HEK293 (cell line): ENCODE results near the gene SH3D19.

Source experiments
- CTCF ChIA-PET: fragments of 350-600 bp; formaldehyde crosslinking; extraction: SDS; loops from one replicate; lab custom pipeline; 2021; ENCODE audit warnings: antibody characterized with exemption; lab: Yijun Ruan, JAX
- POLR2A ChIA-PET: fragments of 300-600 bp; formaldehyde crosslinking; extraction: SDS; loops from one replicate; lab custom pipeline; 2020; ENCODE audit warnings: antibody characterized with exemption, inconsistent platforms; lab: Yijun Ruan, JAX
- H3K27ac ChIP-seq: fragments of 200-500 bp; sonication (Bioruptor generic); 2 replicates; pipeline ENCODE4 v1.5.1; 2014; ENCODE audit warnings: low read depth, low read length, control low read depth, inconsistent platforms; ENCODE audit errors: extremely low read depth
- H3K36me3 ChIP-seq, 2 experiments: fragments of 200-500 bp in 1 of 2; sonication (Bioruptor generic) in 1 of 2; 1 replicate in 1 of 2; 2 replicates in 1 of 2; pipeline ENCODE4 v1.5.1; 2014 to 2017; ENCODE audit warnings: inconsistent platforms in 2 of 2, low read length in 2 of 2; ENCODE audit not compliant: control insufficient read depth in 2 of 2, insufficient read depth in 1 of 2
- H3K4me1 ChIP-seq: fragments of 200-500 bp; sonication (Bioruptor generic); 2 replicates; pipeline ENCODE4 v1.5.1; 2014; ENCODE audit warnings: mild to moderate bottlenecking, low read length, inconsistent platforms; ENCODE audit not compliant: control insufficient read depth, insufficient read depth
- H3K4me3 ChIP-seq: 2 replicates; pipeline ENCODE4 v1.5.1; 2011; ENCODE audit warnings: low read depth, mild to moderate bottlenecking, control low read depth, low read length, moderate library complexity
- H3K9me3 ChIP-seq: fragments of 200-500 bp; sonication (Bioruptor generic); 2 replicates; pipeline ENCODE4 v1.5.1; 2014; ENCODE audit warnings: low read depth, low read length, inconsistent platforms; ENCODE audit not compliant: control insufficient read depth, insufficient read depth
- EGR2 ChIP-seq: fragments of 450-650 bp; formaldehyde crosslinking; IDR thresholded peaks from 2 replicates; pipeline ENCODE4 v1.5.1; 2016; ENCODE audit warnings: low read depth, missing biosample characterization, missing genetic modification characterization
- GLI2 ChIP-seq: fragments of 450-650 bp; formaldehyde crosslinking; IDR thresholded peaks from 2 replicates; pipeline ENCODE4; 2017; ENCODE audit warnings: missing biosample characterization, missing genetic modification characterization, low read depth, borderline replicate concordance
- PRDM4 ChIP-seq: fragments of 450-650 bp; formaldehyde crosslinking; IDR thresholded peaks from 2 replicates; pipeline ENCODE4 v1.5.1; 2017; ENCODE audit warnings: missing biosample characterization, missing genetic modification characterization
- SCRT1 ChIP-seq: fragments of 450-650 bp; formaldehyde crosslinking; IDR thresholded peaks from 2 replicates; pipeline ENCODE4 v1.5.1; 2016; ENCODE audit warnings: missing biosample characterization, missing genetic modification characterization, borderline replicate concordance
- SETDB1 ChIP-seq: IDR thresholded peaks from one replicate; pipeline ENCODE4 v1.6.1; 2017; ENCODE audit warnings: mild to moderate bottlenecking, low read length, moderate library complexity, mixed read lengths; ENCODE audit not compliant: insufficient read length
- SP7 ChIP-seq: fragments of 450-650 bp; formaldehyde crosslinking; IDR thresholded peaks from 2 replicates; pipeline ENCODE4 v1.5.1; 2016; ENCODE audit warnings: missing biosample characterization, missing genetic modification characterization
- TRIM28 ChIP-seq: IDR thresholded peaks from 2 replicates; pipeline ENCODE4 v1.6.1; 2011; ENCODE audit warnings: low read length, control low read depth, borderline replicate concordance
- YY2 ChIP-seq: fragments of 450-650 bp; formaldehyde crosslinking; IDR thresholded peaks from 2 replicates; pipeline ENCODE4 v1.5.1; 2016; ENCODE audit warnings: missing biosample characterization, missing genetic modification characterization
- ZBTB1 ChIP-seq: fragments of 450-650 bp; formaldehyde crosslinking; IDR thresholded peaks from 2 replicates; pipeline ENCODE4 v1.5.1; 2016; ENCODE audit warnings: missing biosample characterization, missing genetic modification characterization
- ZEB2 ChIP-seq: fragments of 450-650 bp; formaldehyde crosslinking; IDR thresholded peaks from 2 replicates; pipeline ENCODE4 v1.5.1; 2016; ENCODE audit warnings: missing biosample characterization, missing genetic modification characterization
- ZFP37 ChIP-seq: fragments of 450-650 bp; formaldehyde crosslinking; IDR thresholded peaks from 2 replicates; pipeline ENCODE4 v1.5.1; 2016; ENCODE audit warnings: missing biosample characterization, missing genetic modification characterization
- ZNF221 ChIP-seq: fragments of 450-650 bp; formaldehyde crosslinking; IDR thresholded peaks from 2 replicates; pipeline ENCODE4 v1.5.1; 2017; ENCODE audit warnings: missing biosample characterization, missing genetic modification characterization, borderline replicate concordance
- ZNF23 ChIP-seq: fragments of 450-650 bp; formaldehyde crosslinking; IDR thresholded peaks from 2 replicates; pipeline ENCODE4 v1.5.1; 2016; ENCODE audit warnings: missing biosample characterization, missing genetic modification characterization, borderline replicate concordance
- ZNF239 ChIP-seq: fragments of 450-650 bp; formaldehyde crosslinking; IDR thresholded peaks from 2 replicates; pipeline ENCODE4 v1.5.1; 2016; ENCODE audit warnings: missing biosample characterization, missing genetic modification characterization
- ZNF24 ChIP-seq: fragments of 450-650 bp; formaldehyde crosslinking; IDR thresholded peaks from 2 replicates; pipeline ENCODE4 v1.5.1; 2016; ENCODE audit warnings: missing biosample characterization, missing genetic modification characterization
- ZNF670 ChIP-seq: fragments of 450-650 bp; formaldehyde crosslinking; IDR thresholded peaks from 2 replicates; pipeline ENCODE4 v1.5.1; 2016; ENCODE audit warnings: missing biosample characterization, missing genetic modification characterization, low read depth
- TF ChIP-seq, protein P1 (sequence below): fragments of 450-650 bp; formaldehyde crosslinking; IDR thresholded peaks from 2 replicates; pipeline ENCODE4 v1.5.0; 2017; ENCODE audit warnings: missing biosample characterization, missing genetic modification characterization, borderline replicate concordance
- TF ChIP-seq, protein P2 (sequence below): fragments of 450-650 bp; formaldehyde crosslinking; IDR thresholded peaks from 2 replicates; pipeline ENCODE4 v1.5.1; 2017; ENCODE audit warnings: missing biosample characterization, missing genetic modification characterization
- TF ChIP-seq, protein P3 (sequence below): fragments of 450-650 bp; formaldehyde crosslinking; IDR thresholded peaks from 2 replicates; pipeline ENCODE4 v1.5.1; 2016; ENCODE audit warnings: missing biosample characterization, missing genetic modification characterization
- TF ChIP-seq, protein P4 (sequence below): fragments of 450-650 bp; formaldehyde crosslinking; IDR thresholded peaks from 2 replicates; pipeline ENCODE4 v1.5.1; 2017; ENCODE audit warnings: missing biosample characterization, missing genetic modification characterization

SH3D19 gene

DNA sequence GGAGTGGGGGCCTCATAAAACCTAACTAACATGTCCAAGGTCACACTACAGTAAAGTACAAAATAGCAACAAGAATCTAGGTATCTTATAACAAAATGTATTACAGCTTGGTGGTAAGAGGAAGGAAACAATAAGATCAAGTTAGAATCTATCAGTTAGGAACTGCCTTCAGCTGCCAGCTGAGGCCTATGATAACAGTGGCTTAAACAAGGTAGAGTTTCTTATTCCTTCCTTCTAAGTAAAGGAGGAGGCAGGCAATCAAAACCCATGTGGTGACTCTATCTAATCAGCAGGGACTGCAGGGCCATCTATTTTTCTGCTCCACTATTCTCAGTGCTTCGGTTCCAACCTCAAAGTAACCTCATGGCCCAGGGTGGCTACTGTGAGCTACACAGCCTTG lies 10.9 kb downstream of the SH3D19 start:
- H3K27ac ChIP-seq = no peak overlapping the region
- H3K36me3 ChIP-seq = no peaks in the 10 kb centered on the region; a peak in 1 of 3 replicates
- ChIA-PET POLR2A (no interaction called here), CTCF (interaction anchor here (0.8 to 1.2 kb wide), 2 partner anchors 38 to 48 kb away, joined by 3 read pairs; no protein-coding TSS in a partner anchor)
- TF ChIP-seq YY2 (no peak), ZNF670 (tag by site-specific recombination) (no peak), ZEB2 (tag by site-specific recombination) (no peak), SCRT1 (tag by site-specific recombination) (no peak), ZNF239 (no peak), ZNF221 (tag by site-specific recombination) (no peak), ZBTB1 (tag by site-specific recombination) (no peak)
- TF ChIP-seq, protein P1, sequence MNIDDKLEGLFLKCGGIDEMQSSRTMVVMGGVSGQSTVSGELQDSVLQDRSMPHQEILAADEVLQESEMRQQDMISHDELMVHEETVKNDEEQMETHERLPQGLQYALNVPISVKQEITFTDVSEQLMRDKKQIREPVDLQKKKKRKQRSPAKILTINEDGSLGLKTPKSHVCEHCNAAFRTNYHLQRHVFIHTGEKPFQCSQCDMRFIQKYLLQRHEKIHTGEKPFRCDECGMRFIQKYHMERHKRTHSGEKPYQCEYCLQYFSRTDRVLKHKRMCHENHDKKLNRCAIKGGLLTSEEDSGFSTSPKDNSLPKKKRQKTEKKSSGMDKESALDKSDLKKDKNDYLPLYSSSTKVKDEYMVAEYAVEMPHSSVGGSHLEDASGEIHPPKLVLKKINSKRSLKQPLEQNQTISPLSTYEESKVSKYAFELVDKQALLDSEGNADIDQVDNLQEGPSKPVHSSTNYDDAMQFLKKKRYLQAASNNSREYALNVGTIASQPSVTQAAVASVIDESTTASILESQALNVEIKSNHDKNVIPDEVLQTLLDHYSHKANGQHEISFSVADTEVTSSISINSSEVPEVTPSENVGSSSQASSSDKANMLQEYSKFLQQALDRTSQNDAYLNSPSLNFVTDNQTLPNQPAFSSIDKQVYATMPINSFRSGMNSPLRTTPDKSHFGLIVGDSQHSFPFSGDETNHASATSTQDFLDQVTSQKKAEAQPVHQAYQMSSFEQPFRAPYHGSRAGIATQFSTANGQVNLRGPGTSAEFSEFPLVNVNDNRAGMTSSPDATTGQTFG (tag by site-specific recombination) = no peak
- peaks cover 5% of the 10 kb centered on the region; the same call in 1 of the 2 replicates for H3K4me1 ChIP-seq
- H3K9me3 ChIP-seq = no peaks in the 10 kb centered on the region
- H3K4me3 ChIP-seq = no peak overlapping the region

- TF ChIP-seq ZNF24 (tag by site-specific recombination) = no peak
- TF ChIP-seq, protein P2, sequence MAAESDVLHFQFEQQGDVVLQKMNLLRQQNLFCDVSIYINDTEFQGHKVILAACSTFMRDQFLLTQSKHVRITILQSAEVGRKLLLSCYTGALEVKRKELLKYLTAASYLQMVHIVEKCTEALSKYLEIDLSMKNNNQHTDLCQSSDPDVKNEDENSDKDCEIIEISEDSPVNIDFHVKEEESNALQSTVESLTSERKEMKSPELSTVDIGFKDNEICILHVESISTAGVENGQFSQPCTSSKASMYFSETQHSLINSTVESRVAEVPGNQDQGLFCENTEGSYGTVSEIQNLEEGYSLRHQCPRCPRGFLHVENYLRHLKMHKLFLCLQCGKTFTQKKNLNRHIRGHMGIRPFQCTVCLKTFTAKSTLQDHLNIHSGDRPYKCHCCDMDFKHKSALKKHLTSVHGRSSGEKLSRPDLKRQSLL (tag by site-specific recombination) = no peak
- TF ChIP-seq, all 188 proteins: peak for 0
- Histone ChIP-seq H3K36me3 (no peaks in the 10 kb centered on the region; a peak in 1 of 3 replicates), H3K9me3 (no peaks in the 10 kb centered on the region), H3K27ac (no peak overlapping the region), H3K4me1 (peaks cover 5% of the 10 kb centered on the region; the same call in 1 of the 2 replicates), H3K4me3 (no peak overlapping the region)
- CTCF ChIA-PET = interaction anchor here (0.6 to 1.2 kb wide), 3 partner anchors 38 to 175 kb away, joined by 3 read pairs; no protein-coding TSS in a partner anchor
- POLR2A ChIA-PET = no interaction called here
Observed at GRCh38 chr4:151314010-151314355, 11.4 kb downstream of the SH3D19 start.

GRCh38 chr4:151313306-151314009 lies 11.9 kb downstream of the SH3D19 start:
- no peaks in the 10 kb centered on the region; a peak in 1 of 3 replicates for H3K36me3 ChIP-seq
- no peaks in the 10 kb centered on the region for H3K9me3 ChIP-seq
- ChIA-PET POLR2A (interaction anchor here (2.1 kb wide), 1 partner anchor 12 kb away, joined by 5 read pairs; the partner anchor contains the start of gene SH3D19), CTCF (interaction anchor here (0.6 to 1.2 kb wide), 4 partner anchors 37 to 1385 kb away, joined by 3 read pairs; no protein-coding TSS in a partner anchor)
- no peak overlapping the region for H3K4me3 ChIP-seq
- no peak overlapping the region for H3K27ac ChIP-seq
- peaks cover 5% of the 10 kb centered on the region; the same call in 1 of the 2 replicates for H3K4me1 ChIP-seq
- TF ChIP-seq SP7 (tag by site-specific recombination) (no peak), TRIM28 (no peak), PRDM4 (tag by site-specific recombination) (no peak), ZNF23 (tag by site-specific recombination) (no peak), GLI2 (tag by site-specific recombination) (no peak), ZFP37 (tag by site-specific recombination) (no peak), EGR2 (tag by site-specific recombination) (no peak), SETDB1 (no peak)
- TF ChIP-seq, protein P3, sequence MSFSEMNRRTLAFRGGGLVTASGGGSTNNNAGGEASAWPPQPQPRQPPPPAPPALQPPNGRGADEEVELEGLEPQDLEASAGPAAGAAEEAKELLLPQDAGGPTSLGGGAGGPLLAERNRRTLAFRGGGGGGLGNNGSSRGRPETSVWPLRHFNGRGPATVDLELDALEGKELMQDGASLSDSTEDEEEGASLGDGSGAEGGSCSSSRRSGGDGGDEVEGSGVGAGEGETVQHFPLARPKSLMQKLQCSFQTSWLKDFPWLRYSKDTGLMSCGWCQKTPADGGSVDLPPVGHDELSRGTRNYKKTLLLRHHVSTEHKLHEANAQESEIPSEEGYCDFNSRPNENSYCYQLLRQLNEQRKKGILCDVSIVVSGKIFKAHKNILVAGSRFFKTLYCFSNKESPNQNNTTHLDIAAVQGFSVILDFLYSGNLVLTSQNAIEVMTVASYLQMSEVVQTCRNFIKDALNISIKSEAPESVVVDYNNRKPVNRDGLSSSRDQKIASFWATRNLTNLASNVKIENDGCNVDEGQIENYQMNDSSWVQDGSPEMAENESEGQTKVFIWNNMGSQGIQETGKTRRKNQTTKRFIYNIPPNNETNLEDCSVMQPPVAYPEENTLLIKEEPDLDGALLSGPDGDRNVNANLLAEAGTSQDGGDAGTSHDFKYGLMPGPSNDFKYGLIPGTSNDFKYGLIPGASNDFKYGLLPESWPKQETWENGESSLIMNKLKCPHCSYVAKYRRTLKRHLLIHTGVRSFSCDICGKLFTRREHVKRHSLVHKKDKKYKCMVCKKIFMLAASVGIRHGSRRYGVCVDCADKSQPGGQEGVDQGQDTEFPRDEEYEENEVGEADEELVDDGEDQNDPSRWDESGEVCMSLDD (tag by site-specific recombination) = no peak
- TF ChIP-seq, protein P4, sequence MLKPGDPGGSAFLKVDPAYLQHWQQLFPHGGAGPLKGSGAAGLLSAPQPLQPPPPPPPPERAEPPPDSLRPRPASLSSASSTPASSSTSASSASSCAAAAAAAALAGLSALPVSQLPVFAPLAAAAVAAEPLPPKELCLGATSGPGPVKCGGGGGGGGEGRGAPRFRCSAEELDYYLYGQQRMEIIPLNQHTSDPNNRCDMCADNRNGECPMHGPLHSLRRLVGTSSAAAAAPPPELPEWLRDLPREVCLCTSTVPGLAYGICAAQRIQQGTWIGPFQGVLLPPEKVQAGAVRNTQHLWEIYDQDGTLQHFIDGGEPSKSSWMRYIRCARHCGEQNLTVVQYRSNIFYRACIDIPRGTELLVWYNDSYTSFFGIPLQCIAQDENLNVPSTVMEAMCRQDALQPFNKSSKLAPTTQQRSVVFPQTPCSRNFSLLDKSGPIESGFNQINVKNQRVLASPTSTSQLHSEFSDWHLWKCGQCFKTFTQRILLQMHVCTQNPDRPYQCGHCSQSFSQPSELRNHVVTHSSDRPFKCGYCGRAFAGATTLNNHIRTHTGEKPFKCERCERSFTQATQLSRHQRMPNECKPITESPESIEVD (tag by site-specific recombination) = no peak
